VCaP (cell line): ENCODE results near the gene CCDC74B.
"Not testable (repeated sequence)": the region's sequence is repeated elsewhere in the genome, so short reads cannot be mapped to it uniquely, and the experiment has no call there.

Experiments used
- H3K27ac ChIP-seq: fragments of 450-650 bp; 2 replicates; pipeline ENCODE4 v1.5.1; 2017
- CTCF ChIP-seq: fragments of 450-650 bp; conservative IDR thresholded peaks from 2 replicates; pipeline ENCODE4 v1.5.1; 2017; ENCODE audit warnings: mild to moderate bottlenecking, moderate library complexity

CCDC74B gene

GRCh38 chr2:130165293-130166016 is 20.5 kb upstream of the CCDC74B start:
- H3K27ac ChIP-seq, result no peak overlapping the region
- TF ChIP-seq CTCF, result no peak

- H3K27ac ChIP-seq, result no peak overlapping the region
- no peak for TF ChIP-seq CTCF
Observed at GRCh38 chr2:130162968-130163367, 18.1 kb upstream of the CCDC74B start.

GRCh38 chr2:130162486-130162885 is 17.6 kb upstream of the CCDC74B start:
- H3K27ac ChIP-seq, result not testable (repeated sequence)

GRCh38 chr2:130160838-130161705 is 16.2 kb upstream of the CCDC74B start:
- not testable (repeated sequence) for H3K27ac ChIP-seq

- no peak for TF ChIP-seq CTCF
- H3K27ac ChIP-seq, result no peak overlapping the region
Observed at GRCh38 chr2:130160131-130160530, 15.2 kb upstream of the CCDC74B start.

- not testable (repeated sequence) for H3K27ac ChIP-seq
Observed at GRCh38 chr2:130159376-130159775, 14.5 kb upstream of the CCDC74B start.

- no peak for TF ChIP-seq CTCF
- H3K27ac ChIP-seq, result no peak overlapping the region
Observed at GRCh38 chr2:130158631-130159030, 13.7 kb upstream of the CCDC74B start.

- not testable (repeated sequence) for H3K27ac ChIP-seq
Observed at GRCh38 chr2:130157825-130158514, 13.1 kb upstream of the CCDC74B start.

GRCh38 chr2:130157354-130157753 is 12.4 kb upstream of the CCDC74B start:
- H3K27ac ChIP-seq, result not testable (repeated sequence)

- 0 out of 2 replicates have a peak overlapping the region, but pooled peaks have one; percentile 52 for H3K27ac ChIP-seq
- no peak for TF ChIP-seq CTCF
Observed at GRCh38 chr2:130156624-130157004, 11.7 kb upstream of the CCDC74B start.
